Measurements from ENCODE around the gene EMID1. TPM values are rescaled to one million over a fixed set of nuclear protein-coding genes. Genes with fewer than 3 reads are reported as not detected.

Gene EMID1
- total RNA-seq, 1 experiment from 2014 or later = 10.0 TPM

GRCh38 chr22:29307596-29308147 is 102.0 kb downstream of the EMID1 start:
- Histone ChIP-seq H3K36me3 (ENCODE audit: control insufficient read depth, insufficient read depth, low read length) (0 out of 2 replicates have a peak, but pooled peaks cover 1% of the 10 kb centered on the region), H3K4me1 (peaks cover 22% of the 10 kb centered on the region), H3K4me3 (ENCODE audit: low read depth, low read length) (peak overlapping the region; percentile 82), H3K9me3 (no peaks in the 10 kb centered on the region), H3K27me3 (replicated peaks; ENCODE audit: control insufficient read depth, insufficient read depth, low read length) (no peaks in the 10 kb centered on the region)
- peak overlapping the region; percentile 79 for H3K27ac Mint-ChIP-seq (ENCODE audit: unreplicated experiment)
- intact Hi-C loops (cut with micrococcal nuclease; ENCODE audit: unreplicated experiment) = loop anchor here (1.0 to 10.0 kb wide), 2 partner anchors 52 to 217 kb away; no protein-coding TSS in a partner anchor
- no peak for TF ChIP-seq CTCF (IDR thresholded peaks at IDR 0.05; ENCODE audit: insufficient read depth in 1 of 2, low read depth in 1 of 2, low read length in 1 of 2, severe bottlenecking in 1 of 2, unreplicated experiment in 1 of 2)
- BruUV-seq (replicated peaks) = TSS peak; percentile 22
- ChIA-PET POLR2A (no interaction called here), CTCF (interaction anchor here (2.4 kb wide), 1 partner anchor 13 kb away, joined by 17 read pairs; no protein-coding TSS in a partner anchor)
- H3K4me3 Mint-ChIP-seq (ENCODE audit: unreplicated experiment) = peak overlapping the region; percentile 90
- no peaks in the 10 kb centered on the region for H3K4me1 Mint-ChIP-seq (ENCODE audit: low read depth, unreplicated experiment)
- DNase-seq = peak in 1 of 2 experiments; percentile 32
- H3K9me3 Mint-ChIP-seq (ENCODE audit: unreplicated experiment) = no peaks in the 10 kb centered on the region
- no peaks in the 10 kb centered on the region for H3K27me3 Mint-ChIP-seq (ENCODE audit: insufficient read depth, unreplicated experiment)
- peaks cover 10% of the 10 kb centered on the region for H3K36me3 Mint-ChIP-seq (ENCODE audit: insufficient read depth, unreplicated experiment)

GRCh38 chr22:29308148-29308790 is 102.6 kb downstream of the EMID1 start:
- H3K4me3 ChIP-seq (ENCODE audit: low read depth, low read length) = no peak overlapping the region
- ChIA-PET POLR2A (no interaction called here), CTCF (no interaction called here)
- no peak for TF ChIP-seq CTCF (IDR thresholded peaks at IDR 0.05; ENCODE audit: insufficient read depth in 1 of 2, low read depth in 1 of 2, low read length in 1 of 2, severe bottlenecking in 1 of 2, unreplicated experiment in 1 of 2)
- intact Hi-C loops (cut with micrococcal nuclease; ENCODE audit: unreplicated experiment) = loop anchor here (10.0 kb wide), 1 partner anchor 217 kb away; no protein-coding TSS in a partner anchor
- H3K27me3 ChIP-seq (replicated peaks; ENCODE audit: control insufficient read depth, insufficient read depth, low read length) = no peaks in the 10 kb centered on the region
- Mint-ChIP-seq H3K27me3 (ENCODE audit: insufficient read depth, unreplicated experiment) (no peaks in the 10 kb centered on the region), H3K27ac (ENCODE audit: unreplicated experiment) (no peak overlapping the region), H3K9me3 (ENCODE audit: unreplicated experiment) (no peaks in the 10 kb centered on the region), H3K4me1 (ENCODE audit: low read depth, unreplicated experiment) (no peaks in the 10 kb centered on the region), H3K4me3 (ENCODE audit: unreplicated experiment) (no peak overlapping the region), H3K36me3 (ENCODE audit: insufficient read depth, unreplicated experiment) (peaks cover 14% of the 10 kb centered on the region)
- peaks cover 22% of the 10 kb centered on the region for H3K4me1 ChIP-seq
- DNase-seq = no peak
- H3K9me3 ChIP-seq = no peaks in the 10 kb centered on the region
- 0 out of 2 replicates have a peak, but pooled peaks cover 1% of the 10 kb centered on the region for H3K36me3 ChIP-seq (ENCODE audit: control insufficient read depth, insufficient read depth, low read length)
- no TSS peak for BruUV-seq (replicated peaks)

DNA sequence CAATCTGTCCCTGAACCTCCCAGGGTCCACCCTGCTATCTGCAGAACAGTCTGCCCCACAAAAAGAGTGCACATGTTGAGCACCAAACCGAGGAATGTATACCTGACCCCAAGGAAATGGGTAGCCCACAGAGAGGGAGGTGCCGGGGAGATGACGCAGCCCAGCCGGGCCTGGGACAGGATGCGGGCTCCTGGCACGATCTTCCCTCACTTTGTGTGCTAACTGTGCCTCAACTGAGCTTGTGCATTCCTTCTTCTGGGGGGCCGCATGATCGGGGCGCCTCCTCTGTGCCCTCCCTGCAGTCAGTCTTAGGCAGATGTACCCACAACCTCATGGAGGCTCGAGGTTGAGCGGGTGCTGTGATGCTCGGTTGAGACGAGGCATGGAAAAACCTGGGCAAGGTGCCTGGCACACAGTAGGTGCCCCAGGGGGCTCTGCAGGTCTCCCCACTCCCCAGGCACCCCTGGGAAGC is 103.1 kb downstream of the EMID1 start:
- intact Hi-C loops (cut with micrococcal nuclease; ENCODE audit: unreplicated experiment) = loop anchor here (10.0 kb wide), 1 partner anchor 216 kb away; no protein-coding TSS in a partner anchor
- H3K27me3 Mint-ChIP-seq (ENCODE audit: insufficient read depth, unreplicated experiment) = no peaks in the 10 kb centered on the region
- Histone ChIP-seq H3K36me3 (ENCODE audit: control insufficient read depth, insufficient read depth, low read length) (0 out of 2 replicates have a peak, but pooled peaks cover 1% of the 10 kb centered on the region), H3K9me3 (no peaks in the 10 kb centered on the region), H3K4me1 (peaks cover 25% of the 10 kb centered on the region), H3K27me3 (replicated peaks; ENCODE audit: control insufficient read depth, insufficient read depth, low read length) (no peaks in the 10 kb centered on the region), H3K4me3 (ENCODE audit: low read depth, low read length) (no peak overlapping the region)
- peak in 1 of 2 experiments; percentile 28 for DNase-seq
- H3K27ac Mint-ChIP-seq (ENCODE audit: unreplicated experiment) = no peak overlapping the region
- peaks cover 17% of the 10 kb centered on the region for H3K36me3 Mint-ChIP-seq (ENCODE audit: insufficient read depth, unreplicated experiment)
- no peak for TF ChIP-seq CTCF (IDR thresholded peaks at IDR 0.05; ENCODE audit: insufficient read depth in 1 of 2, low read depth in 1 of 2, low read length in 1 of 2, severe bottlenecking in 1 of 2, unreplicated experiment in 1 of 2)
- ChIA-PET CTCF (no interaction called here), POLR2A (no interaction called here)
- H3K9me3 Mint-ChIP-seq (ENCODE audit: unreplicated experiment) = no peaks in the 10 kb centered on the region
- H3K4me1 Mint-ChIP-seq (ENCODE audit: low read depth, unreplicated experiment) = peaks cover 1% of the 10 kb centered on the region
- H3K4me3 Mint-ChIP-seq (ENCODE audit: unreplicated experiment) = no peak overlapping the region
- BruUV-seq (replicated peaks) = no TSS peak

Other genes with a start within 250 kb of the EMID1 start
- not detected in 2 replicates for gene C22orf31, start 144.1 kb upstream of the EMID1 start, total RNA-seq (2022)
- gene KREMEN1, start 132.9 kb upstream of the EMID1 start, total RNA-seq (2022) = 28.7 and 29.7 TPM in 2 replicates
- 47.7 and 49.6 TPM in 2 replicates for gene RHBDD3, start 62.1 kb downstream of the EMID1 start, total RNA-seq (2022)
- 343 and 358 TPM in 2 replicates for gene EWSR1, start 62.4 kb downstream of the EMID1 start, total RNA-seq (2022)
- gene GAS2L1, start 100.8 kb downstream of the EMID1 start, total RNA-seq (2022) = 20.4 and 21.1 TPM in 2 replicates
- gene RASL10A, start 109.8 kb downstream of the EMID1 start, total RNA-seq (2022) = 1.1 and 1.8 TPM in 2 replicates
- 101 and 102 TPM in 2 replicates for gene AP1B1, start 182.7 kb downstream of the EMID1 start, total RNA-seq (2022)
- gene RFPL1, start 232.7 kb downstream of the EMID1 start, total RNA-seq (2022) = not detected in 2 replicates